PFSK-1 (cell line): ENCODE data around the gene SOBP.

Source experiments
- FOXP2 ChIP-seq: optimal IDR thresholded peaks from 2 replicates; pipeline ENCODE3; 2011; ENCODE audit warnings: borderline replicate concordance, control low read depth, inconsistent platforms; ENCODE audit not compliant: insufficient read depth; ENCODE audit errors: extremely low read length, extremely low read depth
- POLR2AphosphoS5 ChIP-seq: IDR thresholded peaks from 2 replicates; pipeline ENCODE4 v1.6.1; 2012; ENCODE audit warnings: low read depth, mild to moderate bottlenecking, control low read depth, low read length, moderate library complexity
- SIN3A ChIP-seq: IDR thresholded peaks from 2 replicates; pipeline ENCODE4 v1.6.1; 2012; ENCODE audit warnings: mild to moderate bottlenecking, low read length, moderate library complexity, borderline replicate concordance; ENCODE audit not compliant: insufficient read depth
- TAF1 ChIP-seq: IDR thresholded peaks from 2 replicates; pipeline ENCODE4 v1.6.1; 2012; ENCODE audit warnings: low read length, control low read depth, borderline replicate concordance; ENCODE audit not compliant: insufficient read depth
- TF ChIP-seq, protein P1 (sequence below), 2 experiments: IDR thresholded peaks; 2 replicates each; pipeline versions ENCODE4 v1.6.1 to v1.8.0; 2011 to 2012; ENCODE audit warnings: low read depth in 2 of 2, low read length in 2 of 2, control low read depth in 1 of 2, inconsistent platforms in 1 of 2, mild to moderate bottlenecking in 1 of 2, moderate library complexity in 1 of 2; ENCODE audit not compliant: insufficient read depth in 1 of 2

SOBP gene

DNA sequence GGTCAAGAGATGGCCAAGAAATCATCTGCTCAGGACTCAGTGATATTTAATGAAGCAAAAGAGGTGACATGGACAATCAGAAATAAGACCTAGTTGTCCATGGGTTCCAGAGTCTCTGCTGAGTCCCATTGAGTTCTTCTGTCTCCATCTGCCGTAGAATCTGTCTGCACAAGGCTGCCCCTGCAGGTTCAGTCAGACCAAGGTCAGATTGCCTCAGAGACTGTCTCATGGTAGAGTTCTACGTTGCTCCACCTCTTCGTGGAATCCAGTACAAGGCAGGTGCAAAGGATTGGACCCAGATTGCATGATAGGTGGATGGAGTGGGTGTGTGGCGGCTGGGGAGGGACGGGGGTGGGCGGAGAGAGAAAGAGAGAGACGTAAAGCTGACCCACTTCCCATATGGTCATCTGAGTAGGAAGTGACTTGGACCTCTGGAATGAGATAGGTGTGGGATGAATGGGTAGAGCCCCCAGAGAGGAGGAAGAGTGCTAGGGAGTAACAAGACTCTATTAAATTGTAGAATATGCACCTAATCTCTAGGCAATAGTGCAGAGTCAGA, 75.3 kb downstream of the SOBP start:
- no peak for TF ChIP-seq POLR2AphosphoS5
- TF ChIP-seq, protein P1, sequence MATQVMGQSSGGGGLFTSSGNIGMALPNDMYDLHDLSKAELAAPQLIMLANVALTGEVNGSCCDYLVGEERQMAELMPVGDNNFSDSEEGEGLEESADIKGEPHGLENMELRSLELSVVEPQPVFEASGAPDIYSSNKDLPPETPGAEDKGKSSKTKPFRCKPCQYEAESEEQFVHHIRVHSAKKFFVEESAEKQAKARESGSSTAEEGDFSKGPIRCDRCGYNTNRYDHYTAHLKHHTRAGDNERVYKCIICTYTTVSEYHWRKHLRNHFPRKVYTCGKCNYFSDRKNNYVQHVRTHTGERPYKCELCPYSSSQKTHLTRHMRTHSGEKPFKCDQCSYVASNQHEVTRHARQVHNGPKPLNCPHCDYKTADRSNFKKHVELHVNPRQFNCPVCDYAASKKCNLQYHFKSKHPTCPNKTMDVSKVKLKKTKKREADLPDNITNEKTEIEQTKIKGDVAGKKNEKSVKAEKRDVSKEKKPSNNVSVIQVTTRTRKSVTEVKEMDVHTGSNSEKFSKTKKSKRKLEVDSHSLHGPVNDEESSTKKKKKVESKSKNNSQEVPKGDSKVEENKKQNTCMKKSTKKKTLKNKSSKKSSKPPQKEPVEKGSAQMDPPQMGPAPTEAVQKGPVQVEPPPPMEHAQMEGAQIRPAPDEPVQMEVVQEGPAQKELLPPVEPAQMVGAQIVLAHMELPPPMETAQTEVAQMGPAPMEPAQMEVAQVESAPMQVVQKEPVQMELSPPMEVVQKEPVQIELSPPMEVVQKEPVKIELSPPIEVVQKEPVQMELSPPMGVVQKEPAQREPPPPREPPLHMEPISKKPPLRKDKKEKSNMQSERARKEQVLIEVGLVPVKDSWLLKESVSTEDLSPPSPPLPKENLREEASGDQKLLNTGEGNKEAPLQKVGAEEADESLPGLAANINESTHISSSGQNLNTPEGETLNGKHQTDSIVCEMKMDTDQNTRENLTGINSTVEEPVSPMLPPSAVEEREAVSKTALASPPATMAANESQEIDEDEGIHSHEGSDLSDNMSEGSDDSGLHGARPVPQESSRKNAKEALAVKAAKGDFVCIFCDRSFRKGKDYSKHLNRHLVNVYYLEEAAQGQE (IDR thresholded peaks at IDR 0.05; ENCODE audit: insufficient read depth in 1 of 2, low read depth in 2 of 2, low read length in 2 of 2), result no peak
- no peak for TF ChIP-seq TAF1
- no peak for TF ChIP-seq SIN3A
- TF ChIP-seq FOXP2, result no peak

DNA sequence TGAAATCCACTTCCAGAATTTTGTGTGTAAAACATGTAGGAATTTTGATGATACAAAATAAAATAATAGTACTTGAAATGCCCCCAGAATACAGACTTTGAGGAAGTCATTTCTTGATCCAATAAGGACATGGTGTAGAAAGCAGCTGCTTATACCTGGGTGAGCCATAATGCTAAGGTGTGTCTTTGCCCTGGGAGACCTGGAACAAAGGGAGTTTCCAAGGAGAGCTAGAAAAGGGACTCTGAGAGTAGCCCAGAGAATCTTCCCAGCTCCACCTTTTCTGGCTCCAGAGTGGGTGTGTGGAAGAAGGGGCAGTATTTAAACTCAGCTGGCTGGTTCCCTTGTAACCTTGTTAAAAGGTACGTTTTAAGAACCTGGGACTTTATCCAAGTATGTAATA, 77.7 kb downstream of the SOBP start:
- TF ChIP-seq FOXP2 (no peak), POLR2AphosphoS5 (no peak)
- TF ChIP-seq, protein P1 (IDR thresholded peaks at IDR 0.05; ENCODE audit: insufficient read depth in 1 of 2, low read depth in 2 of 2, low read length in 2 of 2), result no peak

DNA sequence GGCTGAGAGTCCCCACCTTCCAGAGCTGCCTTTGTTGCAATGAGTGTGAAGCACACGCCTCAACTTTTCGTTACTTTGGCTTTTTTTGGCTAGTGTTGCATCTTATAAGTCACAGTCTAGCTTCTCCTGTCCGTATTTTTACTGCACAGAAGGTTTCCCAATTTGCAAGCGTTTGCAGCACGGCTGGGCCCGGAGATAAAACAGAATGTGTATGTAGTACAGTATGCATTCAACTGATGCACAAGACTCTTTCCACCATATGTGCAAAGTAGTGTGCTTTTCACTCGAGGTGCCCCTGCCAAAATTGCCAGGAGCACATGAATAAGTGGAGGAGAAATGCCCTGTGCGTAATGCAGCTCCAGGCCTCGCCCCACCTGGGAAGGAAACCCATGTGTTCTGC, 79.6 kb downstream of the SOBP start:
- TF ChIP-seq FOXP2 (no peak), SIN3A (no peak), POLR2AphosphoS5 (no peak), TAF1 (no peak)

DNA sequence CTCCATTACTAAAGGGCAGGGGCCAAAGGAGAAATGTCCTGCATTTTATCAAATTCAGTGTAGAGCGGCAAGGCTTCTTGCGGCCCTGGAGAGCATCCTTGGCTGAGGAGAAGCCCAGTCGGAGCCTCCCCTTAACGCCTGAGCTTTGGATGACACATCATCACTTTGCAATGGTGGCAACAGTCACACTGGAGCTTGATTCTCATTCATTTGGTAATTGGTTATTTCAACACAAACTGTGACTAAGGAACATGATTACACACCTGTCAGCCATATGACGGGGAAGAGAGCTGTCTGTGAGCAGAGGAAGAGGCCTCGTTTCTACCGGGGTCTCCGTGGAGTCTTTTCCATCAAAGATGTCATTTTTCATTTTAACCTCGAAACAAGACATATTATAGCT, 81.4 kb downstream of the SOBP start:
- TF ChIP-seq POLR2AphosphoS5 (no peak), FOXP2 (no peak), SIN3A (no peak), TAF1 (no peak)
- TF ChIP-seq, protein P1 (IDR thresholded peaks at IDR 0.05; ENCODE audit: insufficient read depth in 1 of 2, low read depth in 2 of 2, low read length in 2 of 2), result no peak

DNA sequence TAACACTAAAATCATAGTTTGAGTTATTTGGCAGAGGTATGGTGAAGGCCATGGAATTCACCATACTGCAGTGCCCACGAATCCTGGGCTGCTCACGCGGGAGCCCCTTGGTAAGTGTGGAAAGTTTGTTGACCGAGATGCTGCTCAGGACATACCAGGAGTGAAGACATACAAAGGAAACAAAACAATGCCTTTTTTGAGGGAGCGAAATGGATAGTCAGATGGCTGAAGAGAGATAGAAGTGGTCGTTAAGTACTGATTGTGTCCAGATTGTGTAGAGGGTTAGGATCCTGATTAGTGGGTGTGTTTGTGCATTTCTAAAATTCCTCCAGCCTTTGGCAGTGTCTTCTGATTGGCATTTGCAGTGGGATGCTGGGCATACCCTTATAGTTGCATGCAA, 83.0 kb downstream of the SOBP start:
- TF ChIP-seq TAF1, result no peak
- TF ChIP-seq FOXP2, result no peak
- no peak for TF ChIP-seq POLR2AphosphoS5
- TF ChIP-seq, protein P1 (IDR thresholded peaks at IDR 0.05; ENCODE audit: insufficient read depth in 1 of 2, low read depth in 2 of 2, low read length in 2 of 2), result no peak
- no peak for TF ChIP-seq SIN3A
